ENCODE measurements around the gene NCS1.

The NCS1 gene

GRCh38 chr9:130175355-130175754 lies 3.2 kb downstream of the NCS1 start (continued):
- no peak for TF ChIP-seq ZNF146 (tag by site-specific recombination; IDR thresholded peaks at IDR 0.05)
- TF ChIP-seq, protein P1, sequence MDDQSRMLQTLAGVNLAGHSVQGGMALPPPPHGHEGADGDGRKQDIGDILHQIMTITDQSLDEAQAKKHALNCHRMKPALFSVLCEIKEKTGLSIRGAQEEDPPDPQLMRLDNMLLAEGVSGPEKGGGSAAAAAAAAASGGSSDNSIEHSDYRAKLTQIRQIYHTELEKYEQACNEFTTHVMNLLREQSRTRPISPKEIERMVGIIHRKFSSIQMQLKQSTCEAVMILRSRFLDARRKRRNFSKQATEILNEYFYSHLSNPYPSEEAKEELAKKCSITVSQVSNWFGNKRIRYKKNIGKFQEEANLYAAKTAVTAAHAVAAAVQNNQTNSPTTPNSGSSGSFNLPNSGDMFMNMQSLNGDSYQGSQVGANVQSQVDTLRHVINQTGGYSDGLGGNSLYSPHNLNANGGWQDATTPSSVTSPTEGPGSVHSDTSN (CRISPR knock-in tag; IDR thresholded peaks at IDR 0.05) = no peak

GRCh38 chr9:130176760-130177159 lies 4.6 kb downstream of the NCS1 start:
- Histone ChIP-seq H3K36me3 (ENCODE audit: control insufficient read depth in 2 of 2, insufficient read depth in 1 of 2, low read length in 2 of 2) (peaks cover 0 to 8% of the 10 kb centered on the region in 2 experiments; a peak in 1 of 3 replicates), H3K9me3 (ENCODE audit: control insufficient read depth, insufficient read depth, low read depth, low read length) (no peaks in the 10 kb centered on the region), H3K27ac (ENCODE audit: extremely low read depth, low read depth, low read length) (no peak overlapping the region), H3K4me3 (ENCODE audit: low read depth, low read length) (no peak overlapping the region), H3K4me1 (ENCODE audit: control insufficient read depth, insufficient read depth, low read length) (peaks cover 7% of the 10 kb centered on the region)
- TF ChIP-seq SETDB1 (IDR thresholded peaks at IDR 0.05; ENCODE audit: insufficient read length, low read length) (no peak), ZNF837 (tag by site-specific recombination; IDR thresholded peaks at IDR 0.05) (no peak), ZBTB8A (tag by site-specific recombination; IDR thresholded peaks at IDR 0.05) (no peak), ZNF658 (tag by site-specific recombination; IDR thresholded peaks at IDR 0.05) (no peak), ZNF274 (IDR thresholded peaks at IDR 0.05; ENCODE audit: low read length) (no peak), ZNF274 (tag by site-specific recombination; IDR thresholded peaks at IDR 0.05; ENCODE audit: borderline replicate concordance) (no peak)
- TF ChIP-seq, protein P2, sequence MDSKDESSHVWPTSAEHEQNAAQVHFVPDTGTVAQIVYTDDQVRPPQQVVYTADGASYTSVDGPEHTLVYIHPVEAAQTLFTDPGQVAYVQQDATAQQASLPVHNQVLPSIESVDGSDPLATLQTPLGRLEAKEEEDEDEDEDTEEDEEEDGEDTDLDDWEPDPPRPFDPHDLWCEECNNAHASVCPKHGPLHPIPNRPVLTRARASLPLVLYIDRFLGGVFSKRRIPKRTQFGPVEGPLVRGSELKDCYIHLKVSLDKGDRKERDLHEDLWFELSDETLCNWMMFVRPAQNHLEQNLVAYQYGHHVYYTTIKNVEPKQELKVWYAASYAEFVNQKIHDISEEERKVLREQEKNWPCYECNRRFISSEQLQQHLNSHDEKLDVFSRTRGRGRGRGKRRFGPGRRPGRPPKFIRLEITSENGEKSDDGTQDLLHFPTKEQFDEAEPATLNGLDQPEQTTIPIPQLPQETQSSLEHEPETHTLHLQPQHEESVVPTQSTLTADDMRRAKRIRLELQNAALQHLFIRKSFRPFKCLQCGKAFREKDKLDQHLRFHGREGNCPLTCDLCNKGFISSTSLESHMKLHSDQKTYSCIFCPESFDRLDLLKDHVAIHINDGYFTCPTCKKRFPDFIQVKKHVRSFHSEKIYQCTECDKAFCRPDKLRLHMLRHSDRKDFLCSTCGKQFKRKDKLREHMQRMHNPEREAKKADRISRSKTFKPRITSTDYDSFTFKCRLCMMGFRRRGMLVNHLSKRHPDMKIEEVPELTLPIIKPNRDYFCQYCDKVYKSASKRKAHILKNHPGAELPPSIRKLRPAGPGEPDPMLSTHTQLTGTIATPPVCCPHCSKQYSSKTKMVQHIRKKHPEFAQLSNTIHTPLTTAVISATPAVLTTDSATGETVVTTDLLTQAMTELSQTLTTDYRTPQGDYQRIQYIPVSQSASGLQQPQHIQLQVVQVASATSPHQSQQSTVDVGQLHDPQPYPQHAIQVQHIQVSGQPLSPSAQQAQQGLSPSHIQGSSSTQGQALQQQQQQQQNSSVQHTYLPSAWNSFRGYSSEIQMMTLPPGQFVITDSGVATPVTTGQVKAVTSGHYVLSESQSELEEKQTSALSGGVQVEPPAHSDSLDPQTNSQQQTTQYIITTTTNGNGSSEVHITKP (tag by site-specific recombination; IDR thresholded peaks at IDR 0.05) = peak; percentile 83
- TF ChIP-seq, protein P3, sequence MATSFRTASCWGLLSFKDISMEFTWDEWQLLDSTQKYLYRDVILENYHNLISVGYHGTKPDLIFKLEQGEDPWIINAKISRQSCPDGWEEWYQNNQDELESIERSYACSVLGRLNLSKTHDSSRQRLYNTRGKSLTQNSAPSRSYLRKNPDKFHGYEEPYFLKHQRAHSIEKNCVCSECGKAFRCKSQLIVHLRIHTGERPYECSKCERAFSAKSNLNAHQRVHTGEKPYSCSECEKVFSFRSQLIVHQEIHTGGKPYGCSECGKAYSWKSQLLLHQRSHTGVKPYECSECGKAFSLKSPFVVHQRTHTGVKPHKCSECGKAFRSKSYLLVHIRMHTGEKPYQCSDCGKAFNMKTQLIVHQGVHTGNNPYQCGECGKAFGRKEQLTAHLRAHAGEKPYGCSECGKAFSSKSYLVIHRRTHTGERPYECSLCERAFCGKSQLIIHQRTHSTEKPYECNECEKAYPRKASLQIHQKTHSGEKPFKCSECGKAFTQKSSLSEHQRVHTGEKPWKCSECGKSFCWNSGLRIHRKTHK (tag by site-specific recombination; IDR thresholded peaks at IDR 0.05) = no peak
- CTCF ChIA-PET = interaction anchor here (0.7 kb wide), 1 partner anchor 1579 kb away, joined by 3 read pairs; no protein-coding TSS in a partner anchor
- POLR2A ChIA-PET = interaction anchor here (0.6 to 1.6 kb wide), 2 partner anchors 13 to 17 kb away, joined by 4 read pairs; no protein-coding TSS in a partner anchor

DNA sequence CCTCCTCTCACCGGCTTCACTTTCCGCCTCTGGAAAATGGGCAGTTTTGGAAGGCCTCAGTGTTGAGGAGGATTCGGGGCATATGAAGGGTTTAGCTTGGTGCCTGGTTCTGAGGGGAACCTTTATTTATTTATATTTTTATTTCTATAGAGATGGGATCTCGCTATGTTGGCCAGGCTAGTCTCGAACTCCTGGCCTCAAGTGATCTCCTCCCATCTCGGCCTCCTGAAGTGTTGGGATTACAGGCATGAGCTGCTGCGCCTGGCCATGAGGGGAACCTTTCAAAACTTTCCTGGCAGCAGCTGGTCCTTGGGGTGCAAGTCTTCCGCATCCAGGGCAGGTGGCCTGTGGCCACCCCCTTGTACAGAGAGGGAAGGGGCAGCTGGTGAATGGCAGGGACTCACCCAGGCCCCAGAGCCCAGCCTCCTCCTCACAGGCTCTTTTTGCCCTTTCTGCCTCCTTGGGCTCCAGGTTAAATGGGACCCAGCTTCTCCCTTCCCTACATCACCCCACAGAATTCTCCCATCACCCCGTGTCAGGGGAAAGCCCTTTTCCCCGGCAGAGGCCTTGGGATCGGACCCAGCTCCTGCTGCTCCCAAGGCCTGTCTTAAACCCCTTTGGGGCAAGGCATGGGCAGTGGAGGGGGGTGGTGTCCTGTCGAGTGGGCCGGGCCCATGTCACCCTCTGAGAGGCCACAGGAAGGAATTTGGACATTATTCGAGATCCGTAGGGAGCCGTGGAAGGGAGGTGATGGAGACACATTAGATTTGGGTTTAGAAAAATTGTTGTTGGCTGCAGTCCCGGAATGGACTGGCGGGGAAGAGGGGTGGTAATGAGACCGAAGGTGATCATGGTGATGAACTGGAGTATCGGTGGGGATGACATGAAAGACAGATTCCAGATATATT lies 5.9 kb downstream of the NCS1 start:
- CTCF ChIA-PET = interaction anchor here (0.7 kb wide), 1 partner anchor 25 kb away, joined by 4 read pairs; no protein-coding TSS in a partner anchor
- no peak overlapping the region for H3K4me3 ChIP-seq (ENCODE audit: low read depth, low read length)
- POLR2A ChIA-PET = interaction anchor here (1.3 to 1.6 kb wide), 2 partner anchors 9 to 16 kb away, joined by 4 read pairs; no protein-coding TSS in a partner anchor
- TF ChIP-seq ZNF350 (tag by site-specific recombination; IDR thresholded peaks at IDR 0.05) (no peak), YY1 (tag by site-specific recombination; IDR thresholded peaks at IDR 0.05) (no peak), ZNF354C (tag by site-specific recombination; IDR thresholded peaks at IDR 0.05; ENCODE audit: borderline replicate concordance, low read depth) (no peak), KLF1 (tag by site-specific recombination; IDR thresholded peaks at IDR 0.05) (no peak), ZNF707 (tag by site-specific recombination; IDR thresholded peaks at IDR 0.05) (no peak), ZFP37 (tag by site-specific recombination; IDR thresholded peaks at IDR 0.05) (no peak), TRIM28 (IDR thresholded peaks at IDR 0.05; ENCODE audit: borderline replicate concordance, low read length) (no peak), MZF1 (tag by site-specific recombination; IDR thresholded peaks at IDR 0.05; ENCODE audit: borderline replicate concordance) (no peak), ZNF843 (tag by site-specific recombination; IDR thresholded peaks at IDR 0.05) (no peak), ZNF280D (tag by site-specific recombination; IDR thresholded peaks at IDR 0.05) (no peak)
- TF ChIP-seq, protein P4, sequence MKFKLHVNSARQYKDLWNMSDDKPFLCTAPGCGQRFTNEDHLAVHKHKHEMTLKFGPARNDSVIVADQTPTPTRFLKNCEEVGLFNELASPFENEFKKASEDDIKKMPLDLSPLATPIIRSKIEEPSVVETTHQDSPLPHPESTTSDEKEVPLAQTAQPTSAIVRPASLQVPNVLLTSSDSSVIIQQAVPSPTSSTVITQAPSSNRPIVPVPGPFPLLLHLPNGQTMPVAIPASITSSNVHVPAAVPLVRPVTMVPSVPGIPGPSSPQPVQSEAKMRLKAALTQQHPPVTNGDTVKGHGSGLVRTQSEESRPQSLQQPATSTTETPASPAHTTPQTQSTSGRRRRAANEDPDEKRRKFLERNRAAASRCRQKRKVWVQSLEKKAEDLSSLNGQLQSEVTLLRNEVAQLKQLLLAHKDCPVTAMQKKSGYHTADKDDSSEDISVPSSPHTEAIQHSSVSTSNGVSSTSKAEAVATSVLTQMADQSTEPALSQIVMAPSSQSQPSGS (tag by site-specific recombination; IDR thresholded peaks at IDR 0.05; ENCODE audit: low read depth) = no peak

More for the DNA sequence above, 5.9 kb downstream of the NCS1 start:
- H3K27ac ChIP-seq (ENCODE audit: extremely low read depth, low read depth, low read length) = no peak overlapping the region
- peaks cover 7% of the 10 kb centered on the region for H3K4me1 ChIP-seq (ENCODE audit: control insufficient read depth, insufficient read depth, low read length)
- H3K36me3 ChIP-seq (ENCODE audit: control insufficient read depth in 2 of 2, insufficient read depth in 1 of 2, low read length in 2 of 2) = peaks cover 0 to 8% of the 10 kb centered on the region in 2 experiments; a peak in 1 of 3 replicates
- no peaks in the 10 kb centered on the region for H3K9me3 ChIP-seq (ENCODE audit: control insufficient read depth, insufficient read depth, low read depth, low read length)
